Common myeloid progenitor, CD34-positive (primary cell): ENCODE measurements around the gene ANKLE2.

ENCODE experiments used
- CTCF ChIA-PET: fragments of 350-600 bp; sonication (Branson Sonifier 250); formaldehyde crosslinking; loops from one replicate; lab custom pipeline; 2021; ENCODE audit warnings: antibody characterized with exemption; lab: Charles Lee
- POLR2A ChIA-PET: fragments of 350-600 bp; sonication (Branson Sonifier 250); formaldehyde crosslinking; loops from one replicate; lab custom pipeline; 2021; ENCODE audit warnings: antibody characterized with exemption; lab: Charles Lee
- DNase-seq, 3 donors: peaks; one replicate each; pipeline versions ENCODE4 v3.0.0 to v3.0.0-alpha.2; 2013
- H3K27ac ChIP-seq, 2 experiments: 1 replicate in 1 of 2; 2 replicates in 1 of 2; pipeline ENCODE4 v1.7.0; 2013; ENCODE audit warnings: inconsistent platforms in 2 of 2, low read length in 2 of 2, mild to moderate bottlenecking in 2 of 2, low read depth in 1 of 2, moderate library complexity in 1 of 2; ENCODE audit not compliant: severe bottlenecking in 2 of 2, insufficient read depth in 1 of 2, poor library complexity in 1 of 2
- H3K27me3 ChIP-seq, 5 experiments: replicated peaks in 2 of 5; 1 replicate in 3 of 5; 2 replicates in 2 of 5; pipeline versions ENCODE4 v1.6.1 to v1.7.0; 2013; ENCODE audit warnings: low read length in 4 of 5, mild to moderate bottlenecking in 2 of 5, moderate library complexity in 2 of 5, inconsistent platforms in 1 of 5; ENCODE audit not compliant: insufficient read depth in 5 of 5, control insufficient read depth in 4 of 5
- H3K36me3 ChIP-seq, 4 experiments: 1 replicate in 2 of 4; 2 replicates in 2 of 4; pipeline versions ENCODE4 v1.6.1 to v1.7.0; 2013; ENCODE audit warnings: low read length in 3 of 4, control low read depth in 1 of 4, mild to moderate bottlenecking in 1 of 4; ENCODE audit not compliant: control insufficient read depth in 4 of 4, insufficient read depth in 4 of 4
- H3K4me1 ChIP-seq, 4 experiments: 1 replicate in 3 of 4; 2 replicates in 1 of 4; pipeline versions ENCODE4 v1.6.1 to v1.7.1; 2013; ENCODE audit warnings: low read length in 3 of 4, mild to moderate bottlenecking in 3 of 4, control low read depth in 1 of 4, inconsistent platforms in 1 of 4, moderate library complexity in 1 of 4; ENCODE audit not compliant: control insufficient read depth in 4 of 4, insufficient read depth in 4 of 4; ENCODE audit errors: control extremely low read depth in 1 of 4
- H3K4me3 ChIP-seq, 7 experiments: 1 replicate in 4 of 7; 2 replicates in 3 of 7; pipeline versions ENCODE4 v1.5.1 to v1.7.0; 2013; ENCODE audit warnings: mild to moderate bottlenecking in 7 of 7, low read length in 6 of 7, moderate library complexity in 6 of 7, inconsistent platforms in 2 of 7, low read depth in 2 of 7, control low read depth in 1 of 7; ENCODE audit not compliant: insufficient read depth in 4 of 7, control insufficient read depth in 1 of 7; ENCODE audit errors: extremely low read depth in 1 of 7
- H3K9me3 ChIP-seq, 5 experiments: 1 replicate in 4 of 5; 2 replicates in 1 of 5; pipeline versions ENCODE4 v1.6.1 to v1.7.1; 2013; ENCODE audit warnings: low read length in 4 of 5, mild to moderate bottlenecking in 2 of 5, inconsistent platforms in 1 of 5, low read depth in 1 of 5, moderate library complexity in 1 of 5; ENCODE audit not compliant: control insufficient read depth in 4 of 5, insufficient read depth in 2 of 5; ENCODE audit errors: control extremely low read depth in 1 of 5
- WGBS: methylation state at CpG from one replicate; pipeline ENCODE4 v1.1.5; 2013; ENCODE audit not compliant: insufficient coverage; 5-methylcytosine and 5-hydroxymethylcytosine counted together

Gene ANKLE2

DNA sequence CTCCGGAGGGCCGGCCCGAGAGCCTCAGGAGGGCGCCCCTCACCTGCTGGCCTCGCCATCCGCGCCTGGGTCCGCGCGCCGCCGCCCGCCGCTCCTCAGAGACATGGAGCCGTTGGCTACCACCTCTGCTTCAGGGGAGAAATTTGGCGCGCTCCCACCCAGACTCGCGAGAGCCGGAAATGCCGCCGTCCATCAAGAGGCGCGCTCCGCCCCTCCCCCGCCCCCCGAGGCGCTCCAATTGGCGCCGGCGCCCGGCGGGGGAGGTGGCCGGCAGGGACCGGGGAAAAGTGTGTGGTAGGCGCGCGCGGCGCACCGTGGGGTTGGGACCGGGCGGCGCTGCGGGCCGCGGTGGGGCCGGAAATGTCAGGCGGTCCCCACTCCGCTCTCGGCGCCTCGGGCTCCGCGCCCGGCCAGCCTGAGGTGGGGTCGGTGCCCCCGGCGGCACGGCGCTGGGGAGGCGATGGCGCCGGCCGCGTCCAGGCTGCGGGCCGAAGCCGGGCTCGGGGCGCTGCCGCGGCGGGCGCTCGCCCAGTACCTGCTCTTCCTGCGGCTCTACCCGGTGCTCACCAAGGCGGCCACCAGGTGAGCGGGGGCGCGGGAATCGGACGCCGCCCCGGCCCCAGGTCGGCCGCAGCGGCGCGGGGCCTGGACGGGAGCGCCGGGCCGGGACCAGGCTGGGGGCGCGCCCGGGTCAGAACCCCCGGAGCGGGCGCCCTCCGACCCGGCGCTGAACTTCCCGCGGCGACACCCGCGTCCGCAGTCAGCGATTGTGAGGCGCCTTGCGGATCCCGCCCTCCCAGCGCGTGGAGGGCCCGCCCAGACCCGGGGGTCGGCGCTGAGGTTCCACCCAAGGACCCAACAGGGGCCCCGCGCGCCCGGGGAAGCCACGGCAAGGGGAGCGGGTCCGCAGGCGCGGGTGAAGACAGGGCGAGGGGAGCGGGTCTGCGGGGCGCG lies 74.1 kb downstream of the ANKLE2 start, which contains the start of the genes POLE and PXMP2:
POLE (minus strand) TSS at position 132 of the 954 bp plus-strand sequence; CDS start at position 105, 27 bp downstream.
PXMP2 (plus strand) TSS at position 377 of the 954 bp plus-strand sequence; CDS start at position 461, 84 bp downstream.
- ChIA-PET POLR2A (no interaction called here), CTCF (no interaction called here)
- Histone ChIP-seq H3K27me3 (no peaks in the 10 kb centered on the region), H3K27ac (peak within 1 kb of the TSS; percentile 25 to 66), H3K4me1 (peaks cover 0 to 14% (median 7%) of the 10 kb centered on the region in 4 experiments), H3K36me3 (peaks cover 0 to 16% (median 3%) of the 10 kb centered on the region in 4 experiments), H3K9me3 (peaks cover 0 to 1% (median 0%) of the 10 kb centered on the region in 5 experiments), H3K4me3 (peak within 1 kb of the TSS; percentile 67 to 81 (median 78))
- 0% methylated on average over 97 of the region's 134 CpGs for WGBS
- DNase-seq: peak; percentile 92 to 97 (median 96)

DNA sequence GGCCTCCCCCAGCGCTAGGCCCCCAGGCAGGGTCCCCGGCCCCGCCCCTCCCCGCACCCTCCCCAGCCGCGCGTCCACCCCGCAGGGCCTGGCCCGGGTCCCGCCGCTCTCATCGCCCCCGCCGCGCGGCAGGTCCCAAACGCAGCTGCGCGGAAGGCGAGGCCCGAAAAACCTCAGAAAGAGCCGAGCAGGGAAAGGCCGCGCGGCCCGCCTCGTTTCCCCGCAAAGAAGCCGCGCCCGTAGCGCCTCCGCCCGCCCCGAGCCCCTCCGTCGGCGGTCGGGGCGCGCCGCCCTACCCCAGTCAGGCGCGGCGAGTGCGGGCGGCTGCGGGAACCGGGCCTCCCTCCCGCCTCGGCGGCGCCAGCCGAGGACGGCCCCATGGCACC lies 74.8 kb downstream of the ANKLE2 start:
- H3K9me3 ChIP-seq: peaks cover 0 to 1% (median 0%) of the 10 kb centered on the region in 5 experiments
- ChIA-PET POLR2A (interaction anchor here (0.7 kb wide), 1 partner anchor 14 kb away, joined by 3 read pairs; no protein-coding TSS in a partner anchor), CTCF (no interaction called here)
- DNase-seq: peak in 1 of 3 donors; percentile 66
- peaks cover 0 to 14% (median 7%) of the 10 kb centered on the region in 4 experiments for H3K4me1 ChIP-seq
- peaks cover 0 to 16% (median 3%) of the 10 kb centered on the region in 4 experiments for H3K36me3 ChIP-seq
- H3K27me3 ChIP-seq: no peaks in the 10 kb centered on the region
- under 1% methylated on average over 28 of the region's 55 CpGs for WGBS
- peak overlapping the region; percentile 25 to 66 for H3K27ac ChIP-seq
- peak overlapping the region; percentile 67 to 81 (median 78) for H3K4me3 ChIP-seq

DNA sequence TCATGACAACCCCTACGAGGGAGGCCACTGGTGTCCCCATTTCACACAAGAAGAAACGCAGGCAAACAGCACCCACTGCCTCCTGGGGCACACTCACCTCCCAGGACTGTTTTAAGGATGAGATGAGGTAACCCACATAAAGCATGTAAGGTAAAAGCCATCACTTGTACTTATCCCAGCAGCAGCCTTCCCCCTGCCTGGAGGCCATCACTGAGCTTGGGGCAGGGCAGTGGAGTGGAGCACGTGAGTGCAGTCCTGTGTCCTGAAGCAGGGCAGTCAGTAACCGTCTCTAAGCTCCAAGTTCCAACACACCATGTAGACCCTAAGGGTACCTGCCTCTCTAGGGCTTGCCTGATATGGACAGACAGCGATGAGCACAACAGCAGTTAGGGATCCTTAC lies 76.2 kb downstream of the ANKLE2 start:
- 80% methylated on average over 5 of the region's 5 CpGs for WGBS
- Histone ChIP-seq H3K4me3 (peak overlapping the region in 1 of 7 experiments; percentile 78), H3K27me3 (no peaks in the 10 kb centered on the region), H3K4me1 (peaks cover 0 to 14% (median 7%) of the 10 kb centered on the region in 4 experiments), H3K36me3 (peaks cover 0 to 19% (median under 1%) of the 10 kb centered on the region in 4 experiments), H3K9me3 (peaks cover 0 to 1% (median 0%) of the 10 kb centered on the region in 5 experiments), H3K27ac (no peak overlapping the region)
- DNase-seq: no peak
- ChIA-PET CTCF (interaction anchor here (0.6 kb wide), 1 partner anchor 23 kb away, joined by 3 read pairs; no protein-coding TSS in a partner anchor), POLR2A (no interaction called here)

DNA sequence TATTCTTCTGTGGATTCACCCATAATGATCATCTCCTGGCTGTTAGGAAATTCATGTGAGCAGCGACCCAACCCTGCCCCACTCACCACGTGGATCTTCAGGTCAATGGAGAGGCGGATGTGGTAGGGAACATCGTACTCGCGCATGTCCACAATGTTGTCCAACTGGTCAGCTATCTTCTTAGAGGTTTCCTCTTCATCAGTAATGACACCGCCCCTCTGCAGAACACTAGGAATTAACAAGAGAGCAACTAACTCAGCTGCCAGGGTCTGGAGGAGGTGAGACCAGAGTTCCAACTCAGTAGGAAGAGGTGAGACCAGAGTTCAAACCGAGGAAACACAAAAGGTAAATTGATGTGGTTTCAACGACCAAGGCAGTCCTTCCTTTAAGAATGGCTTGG lies 84.1 kb downstream of the ANKLE2 start:
- DNase-seq: no peak
- H3K27ac ChIP-seq: no peak overlapping the region
- H3K27me3 ChIP-seq: no peaks in the 10 kb centered on the region
- ChIA-PET POLR2A (no interaction called here), CTCF (interaction anchor here (1.9 kb wide), 1 partner anchor 12 kb away, joined by 4 read pairs; no protein-coding TSS in a partner anchor)
- no peaks in the 10 kb centered on the region for H3K4me1 ChIP-seq
- H3K36me3 ChIP-seq: peaks cover 27 to 84% (median 56%) of the 10 kb centered on the region in 4 experiments
- H3K4me3 ChIP-seq: no peak overlapping the region
- H3K9me3 ChIP-seq: no peaks in the 10 kb centered on the region
- WGBS: 97% methylated on average over 9 of the region's 9 CpGs

DNA sequence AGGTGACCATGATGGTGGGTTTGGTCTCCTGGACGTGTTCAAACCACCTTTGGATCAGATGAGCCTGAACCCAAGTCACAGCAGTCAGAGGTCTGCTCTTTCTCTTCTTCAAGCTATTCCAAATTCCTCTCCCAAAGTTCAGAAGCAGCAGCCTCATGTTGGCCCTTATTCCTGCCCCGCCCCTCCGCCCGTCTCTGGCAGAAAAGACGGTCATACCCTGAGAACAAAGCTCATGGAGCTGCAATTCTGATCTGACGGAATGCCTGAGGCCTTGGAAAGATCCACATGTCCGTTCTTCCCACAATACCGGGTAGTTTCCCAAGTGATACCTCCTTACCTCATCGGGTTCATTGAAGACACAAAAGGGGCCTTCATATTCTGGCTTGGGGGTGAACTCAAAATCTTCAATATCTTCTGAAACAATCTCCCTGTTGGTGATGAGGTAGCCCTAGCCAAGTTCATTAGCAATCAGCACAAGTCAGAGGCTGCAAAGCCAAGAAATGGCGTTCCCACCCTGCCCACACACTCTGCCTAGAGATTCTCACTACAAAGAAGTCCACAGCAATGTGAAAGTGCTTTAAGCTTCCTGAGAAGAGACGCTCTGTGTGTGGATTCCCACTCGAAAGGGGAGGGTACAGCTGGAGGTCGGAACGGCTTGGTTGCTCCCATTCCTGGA lies 85.7 kb downstream of the ANKLE2 start:
- WGBS: 97% methylated on average over 11 of the region's 14 CpGs
- no peaks in the 10 kb centered on the region for H3K4me1 ChIP-seq
- no peak overlapping the region for H3K4me3 ChIP-seq
- H3K27me3 ChIP-seq: no peaks in the 10 kb centered on the region
- no peaks in the 10 kb centered on the region for H3K9me3 ChIP-seq
- ChIA-PET POLR2A (no interaction called here), CTCF (interaction anchor here (1.0 to 1.9 kb wide), 3 partner anchors 11 to 37 kb away, joined by 4 read pairs; no protein-coding TSS in a partner anchor)
- DNase-seq: no peak
- H3K27ac ChIP-seq: no peak overlapping the region
- H3K36me3 ChIP-seq: peaks cover 33 to 92% (median 64%) of the 10 kb centered on the region in 4 experiments
